Measurements from ENCODE around the gene DYNC1I1. TPM values are rescaled to one million over a fixed set of nuclear protein-coding genes. Genes with fewer than 3 reads are reported as not detected.

Gene DYNC1I1
- total and polyA plus RNA-seq, 2 experiments from 2014 or later, result 1.4 to 4.1 TPM

GRCh38 chr7:95915731-95916130 is 143.4 kb downstream of the DYNC1I1 start (continued):
- TF ChIP-seq ZNF462 (CRISPR knock-in tag; IDR thresholded peaks at IDR 0.05) (no peak), EZH2 (IDR thresholded peaks at IDR 0.05; ENCODE audit: low read depth, unreplicated experiment) (no peak), REST (IDR thresholded peaks at IDR 0.05; ENCODE audit: unreplicated experiment) (no peak)

DNA sequence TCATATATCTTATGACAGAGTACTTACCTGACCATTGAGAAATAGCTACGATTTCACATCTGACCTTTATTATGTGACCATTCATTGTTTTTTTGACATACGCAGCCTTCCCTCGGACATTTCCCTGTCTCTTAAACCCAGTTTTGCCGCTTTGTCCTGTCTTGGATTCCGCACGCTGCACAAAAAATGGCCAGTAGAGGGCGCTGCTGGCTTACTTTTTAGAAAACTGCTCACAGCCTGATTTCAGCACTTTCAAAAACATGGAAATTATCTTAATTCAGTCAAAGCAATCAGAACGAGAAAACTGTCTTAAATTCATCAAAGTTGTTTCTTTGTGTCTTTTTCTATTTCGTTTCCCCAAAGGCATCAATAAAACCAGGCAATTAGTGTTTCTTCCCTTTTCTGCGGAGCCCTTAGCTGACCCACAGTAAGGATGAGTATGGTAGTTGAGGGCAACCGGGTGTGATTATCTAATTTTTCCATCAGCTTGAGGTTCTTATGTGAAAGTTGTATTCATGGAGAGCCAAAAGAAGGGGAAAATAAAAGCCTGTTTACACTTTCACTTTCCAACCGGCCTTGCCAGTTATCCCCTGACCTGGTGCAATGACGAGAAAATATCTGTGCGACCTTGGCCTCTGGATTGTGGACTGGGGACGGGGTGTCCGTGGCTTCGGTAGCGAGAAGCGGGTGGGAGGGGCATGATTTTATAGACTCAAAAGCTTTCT is 144.4 kb downstream of the DYNC1I1 start:
- H3K4me1 Mint-ChIP-seq, result peaks cover 3% of the 10 kb centered on the region; the same call in 1 of the 3 replicates
- H3K9me3 Mint-ChIP-seq, result no peaks in the 10 kb centered on the region
- H3K27ac ChIP-seq (ENCODE audit: low read depth), result no peak overlapping the region
- no peaks in the 10 kb centered on the region for H3K27me3 Mint-ChIP-seq (ENCODE audit: insufficient read depth, low read depth, poor library complexity)
- no peaks in the 10 kb centered on the region for H3K9me2 ChIP-seq (ENCODE audit: insufficient read depth)
- TF ChIP-seq, protein P1, sequence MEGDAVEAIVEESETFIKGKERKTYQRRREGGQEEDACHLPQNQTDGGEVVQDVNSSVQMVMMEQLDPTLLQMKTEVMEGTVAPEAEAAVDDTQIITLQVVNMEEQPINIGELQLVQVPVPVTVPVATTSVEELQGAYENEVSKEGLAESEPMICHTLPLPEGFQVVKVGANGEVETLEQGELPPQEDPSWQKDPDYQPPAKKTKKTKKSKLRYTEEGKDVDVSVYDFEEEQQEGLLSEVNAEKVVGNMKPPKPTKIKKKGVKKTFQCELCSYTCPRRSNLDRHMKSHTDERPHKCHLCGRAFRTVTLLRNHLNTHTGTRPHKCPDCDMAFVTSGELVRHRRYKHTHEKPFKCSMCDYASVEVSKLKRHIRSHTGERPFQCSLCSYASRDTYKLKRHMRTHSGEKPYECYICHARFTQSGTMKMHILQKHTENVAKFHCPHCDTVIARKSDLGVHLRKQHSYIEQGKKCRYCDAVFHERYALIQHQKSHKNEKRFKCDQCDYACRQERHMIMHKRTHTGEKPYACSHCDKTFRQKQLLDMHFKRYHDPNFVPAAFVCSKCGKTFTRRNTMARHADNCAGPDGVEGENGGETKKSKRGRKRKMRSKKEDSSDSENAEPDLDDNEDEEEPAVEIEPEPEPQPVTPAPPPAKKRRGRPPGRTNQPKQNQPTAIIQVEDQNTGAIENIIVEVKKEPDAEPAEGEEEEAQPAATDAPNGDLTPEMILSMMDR (conservative IDR thresholded peaks at IDR 0.05; ENCODE audit: low read depth in 2 of 2), result peak; percentile 85 to 99
- no peak for TF ChIP-seq REST (IDR thresholded peaks at IDR 0.05; ENCODE audit: unreplicated experiment)
- no peak overlapping the region for H3K27ac Mint-ChIP-seq
- no peaks in the 10 kb centered on the region for H3F3A ChIP-seq (replicated peaks; ENCODE audit: low read depth)
- H3K4me1 ChIP-seq (ENCODE audit: insufficient read depth), result no peaks in the 10 kb centered on the region
- H3K27me3 ChIP-seq (ENCODE audit: insufficient read depth), result no peaks in the 10 kb centered on the region
- no peak overlapping the region for H3K4me2 ChIP-seq
- H4K20me1 ChIP-seq (replicated peaks; ENCODE audit: insufficient read depth), result no peaks in the 10 kb centered on the region
- H3K36me3 Mint-ChIP-seq (ENCODE audit: low read depth), result no peaks in the 10 kb centered on the region
- H2AFZ ChIP-seq, result no peak overlapping the region
- H3K4me3 ChIP-seq, result no peak overlapping the region
- H3K36me3 ChIP-seq (ENCODE audit: insufficient read depth), result no peaks in the 10 kb centered on the region
- ATAC-seq (peak; percentile 80), DNase-seq (ENCODE audit: low spot score) (peak; percentile 85)
- H3K79me2 ChIP-seq (replicated peaks; ENCODE audit: insufficient read depth), result no peaks in the 10 kb centered on the region
- H3K4me3 Mint-ChIP-seq, result no peak overlapping the region

Data from GM23338 (cell line).